GM21723 (cell line): Measurements from ENCODE around the gene MAEA.

Experiments used
- ATAC-seq: cut with Tn5 transposase; IDR thresholded peaks from one replicate; pipeline ENCODE4 v1.9.1; 2021; ENCODE audit warnings: mild to moderate bottlenecking, moderate library complexity; ENCODE audit not compliant: unreplicated experiment

Gene MAEA

DNA sequence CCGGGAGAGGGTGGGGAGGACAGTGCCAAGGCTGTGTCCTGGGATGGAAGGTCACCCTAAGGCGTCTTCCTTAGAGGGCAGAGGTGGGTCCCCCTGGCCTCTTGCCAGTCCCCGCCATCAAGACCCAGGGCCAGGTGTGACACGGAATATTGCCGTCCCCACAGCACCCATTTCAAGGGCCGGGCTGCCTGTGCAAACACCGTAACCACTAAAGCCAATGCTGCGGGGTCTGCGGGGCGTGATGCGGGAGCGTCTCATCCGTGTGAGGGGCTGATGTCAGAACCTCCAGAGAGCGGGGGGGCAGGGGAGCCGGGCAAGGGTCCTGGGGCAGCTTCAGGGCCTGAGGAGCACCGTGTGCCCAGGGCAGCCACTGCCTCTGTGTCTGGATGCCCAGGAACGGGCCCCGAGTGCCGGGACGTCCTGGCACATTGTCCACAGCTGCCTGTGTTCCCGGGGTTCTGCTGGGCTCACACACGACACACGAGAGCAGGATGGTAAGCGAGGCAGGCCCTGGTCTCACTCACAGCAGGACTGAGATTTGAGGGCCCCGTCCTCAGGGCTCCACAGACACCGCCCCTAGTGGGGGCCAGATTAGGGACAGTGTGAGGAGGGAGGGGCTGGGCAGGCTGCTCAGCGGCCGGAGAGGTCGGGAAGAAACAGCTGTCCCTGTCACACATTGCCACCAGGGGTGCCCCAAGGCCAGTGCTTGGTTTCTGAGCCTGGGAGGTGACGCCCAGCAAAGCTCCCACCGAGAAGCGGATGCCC is 87.3 kb downstream of the MAEA start:
- ATAC-seq, result no peak

DNA sequence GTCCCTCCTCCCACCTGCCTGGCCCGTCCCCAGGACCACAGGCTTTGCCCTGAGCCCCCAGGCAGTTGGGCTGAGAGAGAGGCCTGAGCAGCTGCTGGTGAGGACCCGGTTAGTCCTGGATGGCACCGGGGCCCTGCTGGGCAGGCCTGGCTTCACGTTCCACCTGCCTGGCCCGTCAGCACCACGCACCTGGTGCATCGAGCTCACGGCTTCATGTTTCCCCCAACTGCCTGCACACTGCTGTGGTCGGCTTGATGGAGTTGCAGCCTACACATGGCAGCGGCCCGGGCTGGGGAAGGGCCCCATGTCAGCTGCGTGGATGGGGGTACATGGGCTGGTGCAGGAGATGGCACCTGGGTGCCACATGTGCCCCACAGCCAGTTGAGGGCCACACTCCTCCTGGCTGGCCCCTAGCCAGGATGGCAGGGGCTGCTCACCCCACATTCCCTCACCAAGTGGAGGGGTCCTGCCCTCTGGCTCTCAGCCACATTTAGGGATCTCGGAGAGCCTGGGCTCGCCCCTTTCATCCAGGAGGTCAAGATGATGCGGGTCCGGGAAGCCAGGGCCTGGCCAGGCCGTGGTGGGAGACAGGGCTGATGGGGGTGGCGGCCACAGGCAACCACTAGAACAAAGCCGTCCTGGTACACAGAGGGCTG is 88.0 kb downstream of the MAEA start:
- ATAC-seq, result no peak

DNA sequence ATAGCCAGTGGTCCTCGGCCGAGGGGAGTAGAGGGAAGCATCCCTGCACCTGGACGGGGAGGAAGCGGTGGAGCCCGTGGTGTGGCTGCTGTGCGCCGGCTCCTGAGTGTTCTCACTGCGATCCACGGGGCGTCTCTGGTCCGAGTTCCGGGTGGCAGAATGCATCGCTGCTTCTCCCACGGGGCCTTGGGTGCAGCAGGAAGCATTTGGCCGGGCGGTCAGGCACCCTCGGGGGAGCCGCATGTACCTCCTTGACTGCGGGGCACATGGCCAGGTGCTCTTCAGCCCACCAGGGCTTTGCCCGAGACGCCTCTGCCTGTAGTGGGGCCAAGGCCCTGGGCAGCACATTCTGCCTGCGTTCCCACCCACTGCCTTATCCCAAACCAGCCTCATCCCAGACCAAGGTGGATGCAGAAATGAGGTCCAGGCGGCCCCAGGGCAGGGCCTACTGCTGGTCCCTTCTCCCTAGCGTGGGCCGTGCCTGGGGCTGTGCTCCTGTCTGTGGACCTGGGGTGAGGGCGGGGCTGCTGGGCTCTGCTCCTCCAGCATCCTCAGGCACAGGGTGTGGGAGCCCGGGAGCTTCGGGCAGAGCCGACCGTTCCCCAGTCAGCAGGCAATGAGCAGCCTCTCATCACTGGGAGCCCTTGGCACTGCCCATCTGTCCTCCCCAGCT is 89.0 kb downstream of the MAEA start:
- ATAC-seq, result no peak

DNA sequence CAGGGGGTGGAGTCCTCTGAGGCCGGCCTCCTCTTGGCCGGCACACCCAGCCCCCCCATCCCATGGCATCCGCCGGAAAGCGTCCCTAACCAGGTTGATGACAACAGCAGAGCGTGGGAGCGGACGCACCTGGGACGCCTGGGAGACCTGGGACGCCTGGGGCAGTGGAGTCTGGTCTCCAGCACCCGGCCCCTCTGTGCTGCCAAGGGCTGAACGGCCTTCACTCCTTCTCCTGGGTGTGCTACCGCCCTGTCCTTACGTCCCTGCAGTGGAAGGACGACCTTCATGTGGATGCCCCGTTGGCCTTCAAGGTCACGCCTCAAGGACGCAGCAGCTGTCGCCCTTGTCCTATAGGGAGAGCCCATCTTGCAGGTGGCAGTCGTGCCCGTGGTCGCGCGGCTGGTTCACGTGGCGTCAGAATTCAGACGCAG is 89.7 kb downstream of the MAEA start:
- ATAC-seq, result no peak

DNA sequence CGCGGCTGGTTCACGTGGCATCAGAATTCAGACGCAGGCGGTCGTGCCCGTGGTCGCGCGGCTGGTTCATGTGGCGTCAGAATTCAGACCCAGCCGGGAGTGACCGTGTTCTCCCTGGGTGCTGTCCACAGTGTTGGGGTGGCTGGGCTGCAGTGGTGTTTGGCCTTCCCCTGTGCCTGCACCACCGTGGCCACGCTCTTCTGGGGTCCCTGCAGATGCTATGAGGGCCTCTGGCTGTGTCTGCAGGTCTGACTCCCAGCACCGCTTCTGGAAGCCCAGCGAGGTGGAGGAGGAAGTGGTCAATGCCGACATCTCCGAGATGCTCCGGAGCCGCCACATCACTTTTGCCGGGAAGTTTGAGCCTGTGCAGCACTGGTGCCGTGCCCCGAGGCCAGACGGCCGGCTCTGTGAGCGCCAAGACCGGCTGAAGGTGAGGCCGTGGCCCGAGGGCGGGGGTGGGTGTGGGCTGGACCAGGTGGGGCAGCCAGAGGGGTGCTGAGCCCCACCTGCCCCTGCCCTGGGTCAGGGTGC is 90.2 kb downstream of the MAEA start:
- no peak for ATAC-seq

DNA sequence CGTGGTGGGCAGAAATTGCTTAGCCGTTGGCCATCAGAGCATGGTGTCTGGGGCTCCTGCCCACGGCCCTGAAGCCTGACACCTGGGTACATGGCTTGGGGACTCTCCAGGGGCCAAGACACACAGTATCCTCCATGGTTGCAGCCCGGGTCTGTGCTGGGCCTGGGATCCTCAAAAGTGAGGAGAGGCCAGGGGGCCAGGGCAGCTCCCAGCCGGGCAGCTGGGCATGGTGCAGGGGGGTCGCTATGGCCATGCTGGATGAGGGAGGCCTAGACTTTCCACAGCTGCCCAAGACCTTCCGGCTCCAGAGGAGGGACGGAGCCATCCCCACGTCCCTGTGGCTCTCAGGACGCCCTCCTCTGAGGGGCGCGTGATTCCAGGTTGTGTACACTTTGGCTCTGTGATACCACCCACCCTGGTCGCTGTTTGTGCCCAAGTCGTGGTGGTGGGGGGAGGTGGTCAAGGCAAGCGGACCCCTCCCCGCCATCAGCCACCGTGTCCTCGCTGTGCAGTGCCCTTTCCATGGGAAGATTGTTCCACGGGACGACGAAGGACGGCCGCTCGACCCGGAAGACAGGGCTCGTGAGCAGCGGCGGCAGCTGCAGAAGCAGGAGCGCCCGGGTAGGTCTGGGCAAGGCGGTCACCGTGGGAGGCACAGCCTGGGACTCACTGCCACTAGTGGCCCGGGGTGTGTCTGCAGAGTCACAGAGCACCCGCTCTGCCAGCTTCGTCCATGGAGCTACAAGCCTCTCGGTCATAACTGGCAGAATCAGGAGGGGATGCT is 90.9 kb downstream of the MAEA start:
- no peak for ATAC-seq

DNA sequence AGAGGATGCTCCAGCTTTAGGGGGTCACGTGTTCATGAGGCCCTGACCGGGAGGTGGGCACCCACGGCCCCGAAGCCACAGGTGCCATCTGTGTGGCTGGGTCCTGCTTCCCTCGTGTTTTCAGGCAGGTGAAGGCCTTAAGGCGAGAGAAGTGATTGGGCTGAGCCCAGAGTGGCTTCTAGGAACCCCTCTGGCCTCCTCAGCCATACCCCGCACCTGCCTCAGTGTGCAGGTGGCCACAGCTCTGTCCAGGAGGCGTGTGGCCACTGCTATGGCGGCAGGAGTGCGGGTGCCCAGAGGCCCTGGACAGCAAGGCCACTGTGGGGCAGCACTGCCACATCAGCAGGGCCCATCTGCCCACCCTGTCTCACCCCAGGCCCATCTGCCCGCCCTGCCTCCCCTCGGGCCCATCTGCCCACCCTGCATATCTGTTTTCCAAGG is 91.5 kb downstream of the MAEA start:
- no peak for ATAC-seq

DNA sequence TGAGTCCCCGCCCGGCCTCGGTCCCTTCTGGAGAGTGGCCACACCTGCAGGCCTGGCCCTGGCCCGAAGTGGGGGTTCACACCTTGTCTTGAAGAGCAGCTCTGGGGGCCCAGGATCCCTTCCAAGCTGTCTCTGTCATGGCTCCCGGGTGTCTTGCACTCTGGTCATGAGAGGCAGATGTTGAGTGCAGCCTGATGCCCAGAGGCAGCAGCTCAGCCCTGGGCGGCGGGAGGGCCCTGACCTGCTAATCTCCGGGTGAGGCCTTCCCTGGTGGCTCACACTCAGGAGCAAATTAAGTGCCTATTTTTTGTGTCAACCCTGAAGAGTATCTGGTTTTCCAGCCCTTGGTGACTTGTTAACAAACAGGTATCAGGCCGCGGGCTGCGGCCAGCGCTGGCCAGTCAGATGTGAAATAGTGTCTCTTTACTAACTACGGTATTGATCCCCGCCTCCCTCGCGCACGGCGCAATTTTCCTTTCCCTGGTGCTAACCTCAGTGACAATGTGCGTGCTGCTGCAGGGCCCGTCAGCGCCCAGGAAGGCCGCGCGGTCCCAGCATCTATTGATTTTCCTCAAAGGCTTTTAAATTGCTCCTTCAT is 92.4 kb downstream of the MAEA start:
- no peak for ATAC-seq

DNA sequence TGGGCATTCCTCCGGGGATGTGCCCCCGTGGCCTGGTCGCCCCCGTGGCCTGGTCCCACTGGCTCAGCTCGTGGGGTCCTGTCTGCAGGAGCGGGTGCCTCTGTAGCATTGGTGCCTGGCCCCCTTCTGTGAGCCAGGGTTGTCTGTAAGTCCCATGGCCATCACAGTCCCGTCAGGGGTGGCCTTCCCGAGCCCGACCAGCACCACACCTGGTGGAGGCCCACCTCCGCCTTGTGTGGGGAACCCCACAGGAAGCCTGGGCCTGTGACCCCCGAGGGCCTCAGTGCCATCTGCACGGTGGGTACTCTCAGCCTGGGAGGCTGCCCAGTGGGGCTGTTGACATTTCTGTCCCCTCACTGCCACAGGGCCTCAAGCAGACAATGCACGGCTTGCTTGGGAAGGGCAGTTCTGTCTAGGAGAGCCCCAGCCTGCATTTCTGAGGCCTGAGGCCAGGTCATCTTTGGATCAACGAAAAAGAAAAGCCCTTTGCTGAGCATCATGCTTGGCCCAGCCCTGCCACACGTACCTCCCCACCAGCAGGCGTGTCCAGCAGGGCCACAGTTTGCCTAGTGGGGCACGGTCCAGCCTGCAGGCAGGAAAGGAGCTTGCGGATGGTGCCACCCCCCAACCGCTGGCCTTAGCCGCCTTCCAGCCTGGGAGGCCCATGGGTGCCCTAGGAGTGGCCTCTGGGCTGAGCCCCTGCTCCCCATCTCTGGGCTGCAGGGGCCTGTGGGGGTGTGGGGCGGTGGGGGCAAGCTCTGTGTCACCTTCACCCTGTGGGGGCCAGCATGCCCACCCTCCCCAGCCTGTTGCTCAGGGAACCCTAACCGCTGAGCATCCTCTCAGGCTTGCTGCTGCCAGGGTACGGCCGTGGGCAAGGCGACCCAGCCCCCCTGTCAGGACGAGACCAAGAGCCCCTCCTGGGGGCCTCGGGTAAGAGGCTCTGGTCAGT is 93.4 kb downstream of the MAEA start:
- no peak for ATAC-seq

DNA sequence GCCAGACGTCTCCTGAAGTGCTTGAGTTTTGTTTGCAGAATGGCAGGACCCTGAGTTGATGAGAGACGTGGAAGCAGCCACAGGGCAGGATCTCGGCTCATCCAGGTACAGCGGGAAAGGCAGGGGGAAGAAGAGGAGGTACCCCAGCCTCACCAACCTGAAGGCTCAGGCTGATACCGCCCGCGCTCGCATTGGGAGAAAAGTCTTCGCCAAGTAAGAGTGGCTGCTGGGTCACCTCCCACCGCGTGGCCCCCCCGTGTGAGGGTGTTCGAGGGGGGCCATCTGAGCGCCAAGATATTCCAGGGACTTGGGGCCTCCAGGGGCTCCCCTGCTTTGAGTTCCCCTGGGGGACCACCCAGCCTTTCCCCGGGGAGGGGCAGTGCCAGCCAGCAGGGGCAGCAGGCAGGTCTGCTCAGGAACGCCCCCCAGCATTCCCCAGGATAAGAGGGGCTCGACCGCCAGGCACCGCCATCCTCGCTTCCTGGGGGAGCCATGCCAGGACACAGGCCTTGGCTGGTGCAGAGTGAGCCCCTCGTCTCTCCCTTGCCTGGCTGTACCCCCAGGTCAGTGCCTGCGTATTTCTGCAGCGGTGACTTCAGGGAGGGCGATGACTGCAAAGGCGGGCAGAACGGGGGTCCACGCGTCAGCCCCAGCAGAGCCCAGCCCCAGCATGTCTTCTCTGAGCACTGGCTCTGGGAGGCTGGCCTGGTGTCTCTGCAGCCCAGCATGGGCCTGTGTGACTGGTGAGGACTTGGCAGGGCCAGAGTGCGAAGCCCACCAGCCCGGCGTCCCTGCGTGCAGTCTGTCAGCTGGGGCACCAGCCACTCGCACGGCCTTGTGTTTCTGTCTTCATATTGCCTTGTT is 94.3 kb downstream of the MAEA start:
- no peak for ATAC-seq

DNA sequence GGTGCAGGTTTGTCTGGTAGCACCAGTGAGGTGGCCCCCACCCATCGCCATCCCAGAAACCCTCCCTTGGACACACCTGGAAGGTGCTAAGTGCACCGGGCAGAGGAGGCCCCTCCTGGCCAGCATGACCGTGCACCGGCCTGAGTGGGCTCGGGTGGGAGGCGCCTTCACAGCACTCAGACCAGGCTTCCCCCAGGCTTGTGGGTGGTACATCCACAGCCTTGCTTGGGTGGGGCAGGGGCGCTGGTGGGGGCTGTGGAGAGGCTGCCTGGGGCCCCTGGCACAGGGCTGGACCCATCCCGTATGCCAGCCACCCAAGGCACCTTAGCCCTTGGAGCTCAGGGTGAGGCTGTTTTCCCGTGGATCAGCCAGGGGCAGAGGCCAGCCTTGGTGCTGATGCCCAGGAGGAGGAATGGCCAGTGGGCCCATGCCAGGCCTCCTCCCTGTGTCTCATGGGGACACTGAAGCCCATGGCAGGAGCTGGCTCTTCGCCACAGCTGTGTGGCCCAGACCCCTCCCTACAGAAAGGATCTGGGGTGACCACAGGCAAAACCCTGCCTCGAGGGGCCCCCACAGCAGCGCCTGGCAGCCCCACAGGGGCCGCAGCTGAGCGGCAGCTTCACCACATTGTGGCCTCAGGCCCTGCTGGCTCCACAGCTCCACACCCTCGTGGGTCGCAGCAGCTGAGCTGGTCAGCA is 95.1 kb downstream of the MAEA start:
- ATAC-seq, result no peak

DNA sequence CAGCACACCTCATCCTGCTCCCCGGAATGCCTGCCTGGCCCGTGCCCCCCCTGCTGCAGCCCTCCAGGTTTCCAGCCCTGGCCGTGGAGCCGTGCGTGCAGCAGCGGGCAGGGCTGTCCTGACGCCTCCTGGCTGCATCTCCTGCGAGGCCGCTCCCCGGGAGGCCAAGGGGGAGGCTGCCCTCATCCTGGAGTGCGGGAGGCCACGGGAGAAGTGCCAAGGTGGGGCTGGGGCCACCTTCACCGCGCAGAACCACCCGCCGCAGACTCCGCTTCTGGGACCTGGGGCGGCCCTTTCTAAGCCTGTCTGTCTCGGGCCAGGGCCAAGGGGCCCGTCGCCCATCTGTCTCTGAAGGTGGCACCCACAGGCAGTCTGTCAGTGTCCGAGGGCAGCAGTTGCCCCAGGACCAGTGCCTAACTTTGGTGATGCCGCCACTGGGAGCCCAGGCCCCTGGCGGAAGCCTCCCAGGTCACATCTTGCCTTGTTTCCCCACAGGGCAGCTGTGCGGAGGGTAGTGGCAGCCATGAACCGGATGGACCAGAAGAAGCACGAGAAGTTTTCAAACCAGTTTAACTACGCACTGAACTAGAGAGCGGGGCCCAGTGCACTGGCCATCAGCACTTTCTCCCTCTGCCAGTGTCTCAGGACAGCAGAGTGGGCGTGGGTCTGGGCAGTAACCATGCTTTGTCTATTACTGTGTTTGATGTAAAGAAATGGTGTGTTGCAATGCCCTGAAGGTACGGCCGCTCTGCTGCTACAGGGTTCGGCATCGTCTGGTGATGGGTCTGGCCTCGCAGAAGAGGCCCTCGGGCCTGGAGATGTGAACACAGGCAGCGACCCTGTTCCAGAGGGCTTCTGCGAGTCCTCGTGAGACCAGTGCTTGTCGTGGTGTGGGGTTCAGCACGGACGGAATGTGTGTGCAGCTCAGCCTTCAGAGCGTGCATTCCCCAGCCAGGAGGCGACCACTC is 96.0 kb downstream of the MAEA start:
- no peak for ATAC-seq
